ENCODE results near the gene IGSF23. TPM values are rescaled to one million over a fixed set of nuclear protein-coding genes. Genes with fewer than 3 reads are reported as not detected.
A peak's percentile ranks its signal among the peaks of the same experiment; 100 is the strongest.

The IGSF23 gene
- total and polyA plus RNA-seq, 2 of the 13 experiments (the other 11 are each of a cell fraction or from before 2014, with no cell fraction given) = 2.3 to 8.8 TPM

GRCh38 chr19:44570984-44571684, 42.2 kb upstream of the IGSF23 start (continued):
- TF ChIP-seq ZNF136 (CRISPR knock-in tag; IDR thresholded peaks at IDR 0.05; ENCODE audit: low read depth) (0 out of 2 replicates have a peak, but pooled peaks have one; percentile 40), ONECUT2 (CRISPR knock-in tag; IDR thresholded peaks at IDR 0.05) (peak; percentile 93), ARNTL (CRISPR knock-in tag; IDR thresholded peaks at IDR 0.05) (no peak), PRDM4 (CRISPR knock-in tag; IDR thresholded peaks at IDR 0.05; ENCODE audit: borderline replicate concordance) (no peak), ZFY (CRISPR knock-in tag; IDR thresholded peaks at IDR 0.05) (0 out of 2 replicates have a peak, but pooled peaks have one; percentile 15), HDAC1 (CRISPR knock-in tag; IDR thresholded peaks at IDR 0.05) (peak; percentile 29; the same call in 1 of the 2 replicates), FOXK1 (CRISPR knock-in tag; IDR thresholded peaks at IDR 0.05; ENCODE audit: borderline replicate concordance, low read depth) (no peak), RXRB (CRISPR knock-in tag; IDR thresholded peaks at IDR 0.05; ENCODE audit: borderline replicate concordance) (peak; percentile 38; the same call in 1 of the 2 replicates), ZMYM3 (CRISPR knock-in tag; IDR thresholded peaks at IDR 0.05) (peak; percentile 66; the same call in 1 of the 2 replicates), ZNF563 (CRISPR knock-in tag; IDR thresholded peaks at IDR 0.05) (0 out of 2 replicates have a peak, but pooled peaks have one; percentile 49), ZNF281 (CRISPR knock-in tag; IDR thresholded peaks at IDR 0.05; ENCODE audit: borderline replicate concordance) (peak; percentile 10; the same call in 1 of the 2 replicates), NFE2L2 (IDR thresholded peaks at IDR 0.05; ENCODE audit: low read length) (no peak), KLF16 (CRISPR knock-in tag; IDR thresholded peaks at IDR 0.05) (0 out of 4 replicates have a peak, but pooled peaks of 1 of the 2 experiments have one; percentile 19), PATZ1 (CRISPR knock-in tag; IDR thresholded peaks at IDR 0.05) (no peak), ZNF605 (CRISPR knock-in tag; IDR thresholded peaks at IDR 0.05) (peak; percentile 42; the same call in 1 of the 2 replicates), RORA (CRISPR knock-in tag; IDR thresholded peaks at IDR 0.05) (no peak), STAG1 (CRISPR knock-in tag; IDR thresholded peaks at IDR 0.05) (peak; percentile 73), ZNF331 (CRISPR knock-in tag; IDR thresholded peaks at IDR 0.05) (peak; percentile 43; the same call in 1 of the 2 replicates), CEBPB (IDR thresholded peaks at IDR 0.05; ENCODE audit: borderline replicate concordance, low read depth, low read length) (peak; percentile 96), KDM2A (CRISPR knock-in tag; IDR thresholded peaks at IDR 0.05; ENCODE audit: borderline replicate concordance, low read depth) (0 out of 2 replicates have a peak, but pooled peaks have one; percentile 7)
